Ovary (tissue), 3 donors: ENCODE measurements around the gene RMND5B.

ENCODE experiments used
- EP300 ChIP-seq: sonication (generic); formaldehyde crosslinking; IDR thresholded peaks from one replicate; pipeline ENCODE4 v1.6.1; 2017; ENCODE audit warnings: antibody characterized with exemption
- POLR2A ChIP-seq: fragments of 450-650 bp; IDR thresholded peaks from one replicate; pipeline ENCODE4 v1.6.1; 2017; ENCODE audit warnings: antibody characterized with exemption, mild to moderate bottlenecking, moderate library complexity
- TF ChIP-seq, protein P1 (sequence below), 3 donors: fragments of 450-650 bp in 2 of 3; fragments of 200-600 bp in 1 of 3; IDR thresholded peaks; one replicate each; pipeline versions ENCODE4 v1.5.1 to v1.8.0; 2016 to 2022; ENCODE audit warnings: antibody characterized with exemption in 3 of 3, mild to moderate bottlenecking in 1 of 3
- donor health status: DM: no; HTN: no; CAD: no.

DNA sequence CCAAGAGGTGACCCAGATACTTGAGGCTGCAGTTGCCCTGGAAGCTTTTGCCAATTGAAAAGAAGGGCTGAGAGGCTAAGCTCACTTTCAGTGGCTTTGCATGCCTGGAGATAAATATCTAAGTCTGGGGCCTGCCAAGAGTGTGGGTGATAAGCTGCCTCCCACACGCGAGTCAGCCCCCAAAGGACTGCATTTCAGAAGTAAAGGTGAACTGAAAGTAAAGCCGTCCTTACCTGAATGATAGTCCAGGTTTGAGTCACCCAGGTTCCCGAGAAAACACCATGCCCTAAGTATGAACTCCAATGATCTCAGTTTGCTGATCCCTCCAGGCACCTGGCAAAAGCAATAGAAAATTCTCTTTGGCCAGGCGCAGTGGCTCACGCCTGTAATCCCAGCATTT is 40.0 kb upstream of the RMND5B start:
- TF ChIP-seq POLR2A (no peak), EP300 (no peak)
- TF ChIP-seq, protein P1, sequence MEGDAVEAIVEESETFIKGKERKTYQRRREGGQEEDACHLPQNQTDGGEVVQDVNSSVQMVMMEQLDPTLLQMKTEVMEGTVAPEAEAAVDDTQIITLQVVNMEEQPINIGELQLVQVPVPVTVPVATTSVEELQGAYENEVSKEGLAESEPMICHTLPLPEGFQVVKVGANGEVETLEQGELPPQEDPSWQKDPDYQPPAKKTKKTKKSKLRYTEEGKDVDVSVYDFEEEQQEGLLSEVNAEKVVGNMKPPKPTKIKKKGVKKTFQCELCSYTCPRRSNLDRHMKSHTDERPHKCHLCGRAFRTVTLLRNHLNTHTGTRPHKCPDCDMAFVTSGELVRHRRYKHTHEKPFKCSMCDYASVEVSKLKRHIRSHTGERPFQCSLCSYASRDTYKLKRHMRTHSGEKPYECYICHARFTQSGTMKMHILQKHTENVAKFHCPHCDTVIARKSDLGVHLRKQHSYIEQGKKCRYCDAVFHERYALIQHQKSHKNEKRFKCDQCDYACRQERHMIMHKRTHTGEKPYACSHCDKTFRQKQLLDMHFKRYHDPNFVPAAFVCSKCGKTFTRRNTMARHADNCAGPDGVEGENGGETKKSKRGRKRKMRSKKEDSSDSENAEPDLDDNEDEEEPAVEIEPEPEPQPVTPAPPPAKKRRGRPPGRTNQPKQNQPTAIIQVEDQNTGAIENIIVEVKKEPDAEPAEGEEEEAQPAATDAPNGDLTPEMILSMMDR (IDR thresholded peaks at IDR 0.05), result no peak
